ENCODE measurements around the gene TMEM81. TPM values are rescaled to one million over a fixed set of nuclear protein-coding genes. Genes with fewer than 3 reads are reported as not detected.

Gene TMEM81
- total and polyA plus RNA-seq, 2 experiments from 2014 or later = 3.6 to 4.5 TPM

GRCh38 chr1:205043866-205044265 lies 40.4 kb downstream of the TMEM81 start:
- Histone ChIP-seq H3K9me2 (ENCODE audit: insufficient read depth) (0 out of 2 replicates have a peak, but pooled peaks cover 4% of the 10 kb centered on the region), H3K4me3 (peak overlapping the region; percentile 50), H2AFZ (peak overlapping the region; percentile 98), H3K27me3 (ENCODE audit: insufficient read depth) (peaks cover 19% of the 10 kb centered on the region; the same call in 1 of the 2 replicates), H4K20me1 (replicated peaks; ENCODE audit: insufficient read depth) (no peaks in the 10 kb centered on the region), H3K36me3 (ENCODE audit: insufficient read depth) (no peaks in the 10 kb centered on the region), H3F3A (replicated peaks; ENCODE audit: low read depth) (no peaks in the 10 kb centered on the region), H3K79me2 (replicated peaks; ENCODE audit: insufficient read depth) (no peaks in the 10 kb centered on the region), H3K4me2 (peak overlapping the region; percentile 83), H3K4me1 (ENCODE audit: insufficient read depth) (peaks cover 34% of the 10 kb centered on the region), H3K27ac (ENCODE audit: low read depth) (no peak overlapping the region)
- peak; percentile 18 for ATAC-seq
- H3K4me1 Mint-ChIP-seq = peaks cover 37% of the 10 kb centered on the region
- TF ChIP-seq, protein P1, sequence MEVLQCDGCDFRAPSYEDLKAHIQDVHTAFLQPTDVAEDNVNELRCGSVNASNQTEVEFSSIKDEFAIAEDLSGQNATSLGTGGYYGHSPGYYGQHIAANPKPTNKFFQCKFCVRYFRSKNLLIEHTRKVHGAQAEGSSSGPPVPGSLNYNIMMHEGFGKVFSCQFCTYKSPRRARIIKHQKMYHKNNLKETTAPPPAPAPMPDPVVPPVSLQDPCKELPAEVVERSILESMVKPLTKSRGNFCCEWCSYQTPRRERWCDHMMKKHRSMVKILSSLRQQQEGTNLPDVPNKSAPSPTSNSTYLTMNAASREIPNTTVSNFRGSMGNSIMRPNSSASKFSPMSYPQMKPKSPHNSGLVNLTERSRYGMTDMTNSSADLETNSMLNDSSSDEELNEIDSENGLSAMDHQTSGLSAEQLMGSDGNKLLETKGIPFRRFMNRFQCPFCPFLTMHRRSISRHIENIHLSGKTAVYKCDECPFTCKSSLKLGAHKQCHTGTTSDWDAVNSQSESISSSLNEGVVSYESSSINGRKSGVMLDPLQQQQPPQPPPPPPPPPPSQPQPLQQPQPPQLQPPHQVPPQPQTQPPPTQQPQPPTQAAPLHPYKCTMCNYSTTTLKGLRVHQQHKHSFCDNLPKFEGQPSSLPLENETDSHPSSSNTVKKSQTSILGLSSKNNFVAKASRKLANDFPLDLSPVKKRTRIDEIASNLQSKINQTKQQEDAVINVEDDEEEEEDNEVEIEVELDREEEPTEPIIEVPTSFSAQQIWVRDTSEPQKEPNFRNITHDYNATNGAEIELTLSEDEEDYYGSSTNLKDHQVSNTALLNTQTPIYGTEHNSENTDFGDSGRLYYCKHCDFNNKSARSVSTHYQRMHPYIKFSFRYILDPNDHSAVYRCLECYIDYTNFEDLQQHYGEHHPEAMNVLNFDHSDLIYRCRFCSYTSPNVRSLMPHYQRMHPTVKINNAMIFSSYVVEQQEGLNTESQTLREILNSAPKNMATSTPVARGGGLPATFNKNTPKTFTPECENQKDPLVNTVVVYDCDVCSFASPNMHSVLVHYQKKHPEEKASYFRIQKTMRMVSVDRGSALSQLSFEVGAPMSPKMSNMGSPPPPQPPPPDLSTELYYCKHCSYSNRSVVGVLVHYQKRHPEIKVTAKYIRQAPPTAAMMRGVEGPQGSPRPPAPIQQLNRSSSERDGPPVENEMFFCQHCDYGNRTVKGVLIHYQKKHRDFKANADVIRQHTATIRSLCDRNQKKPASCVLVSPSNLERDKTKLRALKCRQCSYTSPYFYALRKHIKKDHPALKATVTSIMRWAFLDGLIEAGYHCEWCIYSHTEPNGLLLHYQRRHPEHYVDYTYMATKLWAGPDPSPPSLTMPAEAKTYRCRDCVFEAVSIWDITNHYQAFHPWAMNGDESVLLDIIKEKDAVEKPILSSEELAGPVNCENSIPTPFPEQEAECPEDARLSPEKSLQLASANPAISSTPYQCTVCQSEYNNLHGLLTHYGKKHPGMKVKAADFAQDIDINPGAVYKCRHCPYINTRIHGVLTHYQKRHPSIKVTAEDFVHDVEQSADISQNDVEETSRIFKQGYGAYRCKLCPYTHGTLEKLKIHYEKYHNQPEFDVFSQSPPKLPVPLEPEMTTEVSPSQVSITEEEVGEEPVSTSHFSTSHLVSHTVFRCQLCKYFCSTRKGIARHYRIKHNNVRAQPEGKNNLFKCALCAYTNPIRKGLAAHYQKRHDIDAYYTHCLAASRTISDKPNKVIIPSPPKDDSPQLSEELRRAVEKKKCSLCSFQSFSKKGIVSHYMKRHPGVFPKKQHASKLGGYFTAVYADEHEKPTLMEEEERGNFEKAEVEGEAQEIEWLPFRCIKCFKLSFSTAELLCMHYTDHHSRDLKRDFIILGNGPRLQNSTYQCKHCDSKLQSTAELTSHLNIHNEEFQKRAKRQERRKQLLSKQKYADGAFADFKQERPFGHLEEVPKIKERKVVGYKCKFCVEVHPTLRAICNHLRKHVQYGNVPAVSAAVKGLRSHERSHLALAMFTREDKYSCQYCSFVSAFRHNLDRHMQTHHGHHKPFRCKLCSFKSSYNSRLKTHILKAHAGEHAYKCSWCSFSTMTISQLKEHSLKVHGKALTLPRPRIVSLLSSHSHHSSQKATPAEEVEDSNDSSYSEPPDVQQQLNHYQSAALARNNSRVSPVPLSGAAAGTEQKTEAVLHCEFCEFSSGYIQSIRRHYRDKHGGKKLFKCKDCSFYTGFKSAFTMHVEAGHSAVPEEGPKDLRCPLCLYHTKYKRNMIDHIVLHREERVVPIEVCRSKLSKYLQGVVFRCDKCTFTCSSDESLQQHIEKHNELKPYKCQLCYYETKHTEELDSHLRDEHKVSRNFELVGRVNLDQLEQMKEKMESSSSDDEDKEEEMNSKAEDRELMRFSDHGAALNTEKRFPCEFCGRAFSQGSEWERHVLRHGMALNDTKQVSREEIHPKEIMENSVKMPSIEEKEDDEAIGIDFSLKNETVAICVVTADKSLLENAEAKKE (CRISPR knock-in tag; IDR thresholded peaks at IDR 0.05) = no peak
- TF ChIP-seq EZH2phosphoT487 (IDR thresholded peaks at IDR 0.05; ENCODE audit: unreplicated experiment) (no peak), CREB1 (CRISPR knock-in tag; IDR thresholded peaks at IDR 0.05; ENCODE audit: low read depth) (no peak), EZH2 (IDR thresholded peaks at IDR 0.05; ENCODE audit: low read depth, unreplicated experiment) (no peak), ZNF114 (CRISPR knock-in tag; IDR thresholded peaks at IDR 0.05) (no peak)
- H3K27me3 Mint-ChIP-seq (ENCODE audit: insufficient read depth, low read depth, poor library complexity) = peaks cover 35% of the 10 kb centered on the region
- no peaks in the 10 kb centered on the region for H3K36me3 Mint-ChIP-seq (ENCODE audit: low read depth)
- no peaks in the 10 kb centered on the region; the same call in 2 of the 3 replicates for H3K9me3 Mint-ChIP-seq
- H3K27ac Mint-ChIP-seq = no peak overlapping the region
- H3K4me3 Mint-ChIP-seq = no peak overlapping the region; the same call in 2 of the 3 replicates
- DNase-seq (ENCODE audit: low spot score) = peak; percentile 55
